CD4-positive, alpha-beta T cell (primary cell): Measurements from ENCODE around the gene PTPRK. TPM values are rescaled to one million over a fixed set of nuclear protein-coding genes. Genes with fewer than 3 reads are reported as not detected.

Source experiments
- ATAC-seq: fragments of 200-7000 bp; cut with Tn5 transposase; one replicate; pipeline ENCODE4 v1.10.0; 2022; ENCODE audit warnings: mild to moderate bottlenecking; ENCODE audit not compliant: poor library complexity
- CTCF ChIA-PET: fragments of 350-600 bp; sonication (Branson Sonifier 250); formaldehyde crosslinking; loops from one replicate; lab custom pipeline; 2021; ENCODE audit warnings: antibody characterized with exemption, inconsistent platforms; lab: Charles Lee
- POLR2A ChIA-PET: fragments of 350-600 bp; sonication (Branson Sonifier 250); formaldehyde crosslinking; loops from one replicate; lab custom pipeline; 2021; ENCODE audit warnings: antibody characterized with exemption, inconsistent platforms; lab: Charles Lee
- DNase-seq, 14 experiments: peaks; one replicate each; pipeline ENCODE4 v3.0.0-alpha.2; 2013 to 2020; ENCODE audit warnings: mixed read lengths in 2 of 14
- H3K27ac ChIP-seq, 2 donors: one replicate each; pipeline versions ENCODE4 v1.5.1 to v1.7.0; 2013; ENCODE audit warnings: low read length in 2 of 2, low read depth in 1 of 2, mild to moderate bottlenecking in 1 of 2
- H3K27me3 ChIP-seq, 2 experiments: 1 replicate in 1 of 2; 2 replicates in 1 of 2; pipeline versions ENCODE4 v1.6.1 to v1.7.0; 2013; ENCODE audit warnings: low read length in 2 of 2, control low read depth in 1 of 2, mild to moderate bottlenecking in 1 of 2, moderate library complexity in 1 of 2; ENCODE audit not compliant: insufficient read depth in 2 of 2, control insufficient read depth in 1 of 2
- H3K36me3 ChIP-seq: one replicate; pipeline ENCODE4 v1.6.1; 2013; ENCODE audit warnings: low read length, control low read depth; ENCODE audit not compliant: insufficient read depth
- H3K4me1 ChIP-seq: one replicate; pipeline ENCODE4 v1.6.1; 2013; ENCODE audit warnings: low read length, control low read depth; ENCODE audit not compliant: insufficient read depth
- H3K4me3 ChIP-seq: one replicate; pipeline ENCODE4 v1.5.1; 2013; ENCODE audit warnings: mild to moderate bottlenecking, low read length, moderate library complexity
- H3K9me3 ChIP-seq, 2 experiments: 1 replicate in 1 of 2; 2 replicates in 1 of 2; pipeline versions ENCODE4 v1.6.1 to v1.7.0; 2013; ENCODE audit warnings: low read length in 2 of 2, mild to moderate bottlenecking in 2 of 2, control low read depth in 1 of 2, moderate library complexity in 1 of 2; ENCODE audit not compliant: control insufficient read depth in 1 of 2, insufficient read depth in 1 of 2
- H3K27ac Mint-ChIP-seq: one replicate; pipeline ENCODE4 v1.8.0; 2020; ENCODE audit warnings: mixed read lengths
- H3K27me3 Mint-ChIP-seq: one replicate; pipeline ENCODE4 v1.8.0; 2021; ENCODE audit warnings: mixed read lengths
- H3K36me3 Mint-ChIP-seq: one replicate; pipeline ENCODE4 v1.8.0; 2021; ENCODE audit warnings: low read depth, mixed read lengths
- H3K4me1 Mint-ChIP-seq: one replicate; pipeline ENCODE4 v1.8.0; 2021; ENCODE audit warnings: low read depth, mixed read lengths
- H3K4me3 Mint-ChIP-seq: one replicate; pipeline ENCODE4 v1.8.0; 2020; ENCODE audit warnings: mild to moderate bottlenecking, mixed read lengths
- H3K9me3 Mint-ChIP-seq: one replicate; pipeline ENCODE4 v1.8.0; 2020; ENCODE audit warnings: mixed read lengths
- CTCF ChIP-seq: fragments of 200-600 bp; IDR thresholded peaks from one replicate; pipeline ENCODE4 v1.8.0; 2022; ENCODE audit warnings: antibody characterized with exemption, mild to moderate bottlenecking
- intact Hi-C, 2 experiments: fragments of 100-400 bp; cut with DNase I in 1 of 2; cut with micrococcal nuclease in 1 of 2; formaldehyde crosslinking; loops; one replicate each; pipeline versions ENCODE4 v1.15.1 to v1.9.0; 2023 to 2025; cut with DNase I, micrococcal nuclease
- total RNA-seq, 174 experiments: library from RNA in 2 of 174; stranded (reverse) in 2 of 174; gene quantifications; one replicate each; pipeline ENCODE4 v1.2.3 and lab custom pipeline; 2021 to 2026

Gene PTPRK
- total RNA-seq, 2 experiments from 2014 or later = 8.4 to 10.3 TPM

- Mint-ChIP-seq H3K27me3 (no peaks in the 10 kb centered on the region), H3K4me1 (no peaks in the 10 kb centered on the region), H3K4me3 (no peak overlapping the region), H3K36me3 (no peaks in the 10 kb centered on the region), H3K9me3 (no peaks in the 10 kb centered on the region), H3K27ac (no peak overlapping the region)
- Histone ChIP-seq H3K36me3 (no peaks in the 10 kb centered on the region), H3K27ac (no peak overlapping the region), H3K9me3 (no peaks in the 10 kb centered on the region), H3K4me1 (no peaks in the 10 kb centered on the region), H3K27me3 (no peaks in the 10 kb centered on the region), H3K4me3 (no peak overlapping the region)
- POLR2A ChIA-PET = no interaction called here
- DNase-seq (no peak), ATAC-seq (no peak)
- CTCF ChIA-PET = interaction anchor here (1.0 kb wide), 1 partner anchor 9 kb away, joined by 3 read pairs; no protein-coding TSS in a partner anchor
- intact Hi-C loops = loop anchor here in 1 of 2 experiments (10.0 kb wide), 1 partner anchor 1000 kb away; no protein-coding TSS in a partner anchor
- no peak for TF ChIP-seq CTCF
Observed at GRCh38 chr6:128364766-128365519, 155.5 kb downstream of the PTPRK start.

- DNase-seq = no peak
- Mint-ChIP-seq H3K4me3 (no peak overlapping the region), H3K27me3 (no peaks in the 10 kb centered on the region), H3K36me3 (no peaks in the 10 kb centered on the region), H3K4me1 (no peaks in the 10 kb centered on the region), H3K9me3 (no peaks in the 10 kb centered on the region), H3K27ac (no peak overlapping the region)
- CTCF ChIA-PET = no interaction called here
- intact Hi-C loops = loop anchor here in 1 of 2 experiments (10.0 kb wide), 1 partner anchor 1002 kb away; no protein-coding TSS in a partner anchor
- no peaks in the 10 kb centered on the region for H3K9me3 ChIP-seq
- POLR2A ChIA-PET = no interaction called here
- ATAC-seq = no peak
- TF ChIP-seq CTCF = no peak
- no peak overlapping the region for H3K4me3 ChIP-seq
- H3K27ac ChIP-seq = no peak overlapping the region
- no peaks in the 10 kb centered on the region for H3K4me1 ChIP-seq
- no peaks in the 10 kb centered on the region for H3K36me3 ChIP-seq
- H3K27me3 ChIP-seq = no peaks in the 10 kb centered on the region
Observed at GRCh38 chr6:128363020-128363813, 157.2 kb downstream of the PTPRK start.

GRCh38 chr6:128361378-128361777, 159.0 kb downstream of the PTPRK start:
- intact Hi-C loops = loop anchor here in 1 of 2 experiments (10.0 kb wide), 1 partner anchor 1003 kb away; no protein-coding TSS in a partner anchor
- H3K36me3 Mint-ChIP-seq = no peaks in the 10 kb centered on the region
- H3K27me3 ChIP-seq = no peaks in the 10 kb centered on the region
- H3K27ac Mint-ChIP-seq = no peak overlapping the region
- POLR2A ChIA-PET = no interaction called here
- no peaks in the 10 kb centered on the region for H3K36me3 ChIP-seq
- no peak overlapping the region for H3K27ac ChIP-seq
- DNase-seq (no peak), ATAC-seq (no peak)
- H3K4me3 Mint-ChIP-seq = no peak overlapping the region
- no peak overlapping the region for H3K4me3 ChIP-seq
- H3K27me3 Mint-ChIP-seq = no peaks in the 10 kb centered on the region
- H3K4me1 ChIP-seq = no peaks in the 10 kb centered on the region
- H3K4me1 Mint-ChIP-seq = no peaks in the 10 kb centered on the region
- CTCF ChIA-PET = no interaction called here
- no peak for TF ChIP-seq CTCF
- H3K9me3 ChIP-seq = no peaks in the 10 kb centered on the region
- no peaks in the 10 kb centered on the region for H3K9me3 Mint-ChIP-seq
